ENCODE measurements around the gene PGLYRP1. TPM values are rescaled to one million over a fixed set of nuclear protein-coding genes. Genes with fewer than 3 reads are reported as not detected.

The PGLYRP1 gene
- total and polyA plus RNA-seq, 2 experiments from 2014 or later = not detected

- Histone ChIP-seq H3K4me1 (ENCODE audit: insufficient read depth) (no peaks in the 10 kb centered on the region), H3K27ac (no peak overlapping the region), H3F3A (ENCODE audit: insufficient read depth) (no peaks in the 10 kb centered on the region), H3K27me3 (replicated peaks; ENCODE audit: insufficient read depth) (peaks cover 12% of the 10 kb centered on the region; the same call in 1 of the 2 replicates), H3K9ac (no peak overlapping the region), H4K20me1 (ENCODE audit: insufficient read depth) (no peaks in the 10 kb centered on the region), H3K9me2 (ENCODE audit: insufficient read depth) (no peaks in the 10 kb centered on the region), H2AFZ (peak overlapping the region; percentile 64), H3K9me3 (ENCODE audit: low read depth) (no peaks in the 10 kb centered on the region), H3K36me3 (ENCODE audit: low read depth) (no peaks in the 10 kb centered on the region), H3K4me2 (ENCODE audit: unreplicated experiment) (peak overlapping the region; percentile 95), H3K79me2 (ENCODE audit: insufficient read depth) (no peaks in the 10 kb centered on the region), H3K4me3 (peak overlapping the region; percentile 72)
- TF ChIP-seq EZH2phosphoT487 (IDR thresholded peaks at IDR 0.05; ENCODE audit: insufficient read depth, low read depth) = peak; percentile 77; the same call in 1 of the 2 replicates
- TF ChIP-seq EZH2 (IDR thresholded peaks at IDR 0.05; ENCODE audit: insufficient read depth, poor library complexity, severe bottlenecking) = peak; percentile 98
- DNase-seq = peak; percentile 30
- in situ Hi-C loops (cut with MboI) = no loop called here
- 5 to 10% methylated on average over 29 to 56 of the region's 63 CpGs for WGBS, 2 experiments (ENCODE audit: low coverage in 1 of 2, low lambda C conversion rate in 2 of 2, missing lambda C conversion rate in 2 of 2)
Measured at GRCh38 chr19:46015687-46016425, 7.0 kb downstream of the PGLYRP1 start.

GRCh38 chr19:46014941-46015686 is 7.7 kb downstream of the PGLYRP1 start:
- Histone ChIP-seq H2AFZ (no peak overlapping the region), H3K4me2 (ENCODE audit: unreplicated experiment) (no peak overlapping the region), H3K4me3 (no peak overlapping the region), H3F3A (ENCODE audit: insufficient read depth) (no peaks in the 10 kb centered on the region), H3K9ac (no peak overlapping the region), H3K27me3 (replicated peaks; ENCODE audit: insufficient read depth) (peaks cover 12% of the 10 kb centered on the region; the same call in 1 of the 2 replicates), H3K4me1 (ENCODE audit: insufficient read depth) (no peaks in the 10 kb centered on the region), H4K20me1 (ENCODE audit: insufficient read depth) (no peaks in the 10 kb centered on the region), H3K79me2 (ENCODE audit: insufficient read depth) (no peaks in the 10 kb centered on the region), H3K36me3 (ENCODE audit: low read depth) (no peaks in the 10 kb centered on the region), H3K9me3 (ENCODE audit: low read depth) (no peaks in the 10 kb centered on the region), H3K9me2 (ENCODE audit: insufficient read depth) (no peaks in the 10 kb centered on the region), H3K27ac (no peak overlapping the region)
- no peak for TF ChIP-seq EZH2 (IDR thresholded peaks at IDR 0.05; ENCODE audit: insufficient read depth, poor library complexity, severe bottlenecking)
- no peak for TF ChIP-seq EZH2phosphoT487 (IDR thresholded peaks at IDR 0.05; ENCODE audit: insufficient read depth, low read depth)
- peak; percentile 47 for DNase-seq
- in situ Hi-C loops (cut with MboI) = no loop called here
- WGBS, 2 experiments (ENCODE audit: low coverage in 1 of 2, low lambda C conversion rate in 2 of 2, missing lambda C conversion rate in 2 of 2) = 23 to 26% methylated on average over 61 to 72 of the region's 74 CpGs

DNA sequence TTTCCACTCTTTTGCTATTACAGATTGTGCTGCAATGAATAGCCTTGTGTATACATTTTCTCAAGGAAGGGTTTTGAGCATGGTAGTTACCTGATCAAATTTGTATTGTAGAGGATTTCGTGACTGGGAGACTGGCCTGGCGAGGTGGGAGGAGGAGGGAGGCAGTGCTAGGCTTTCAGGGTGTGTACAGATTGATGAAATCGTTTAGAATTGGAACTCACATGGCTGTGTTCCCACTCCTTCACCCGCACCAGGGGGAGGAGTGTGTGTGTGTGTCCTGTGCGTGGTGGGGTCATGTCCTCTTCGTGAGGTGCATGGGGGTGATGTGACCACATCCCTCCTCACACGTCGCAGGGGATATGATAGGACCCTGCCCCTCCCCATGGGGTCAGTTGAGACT is 8.3 kb downstream of the PGLYRP1 start:
- Histone ChIP-seq H3K9ac (no peak overlapping the region), H2AFZ (no peak overlapping the region), H3K9me2 (ENCODE audit: insufficient read depth) (no peaks in the 10 kb centered on the region), H3K27ac (no peak overlapping the region), H4K20me1 (ENCODE audit: insufficient read depth) (no peaks in the 10 kb centered on the region), H3K4me3 (no peak overlapping the region), H3F3A (ENCODE audit: insufficient read depth) (no peaks in the 10 kb centered on the region), H3K36me3 (ENCODE audit: low read depth) (no peaks in the 10 kb centered on the region), H3K27me3 (replicated peaks; ENCODE audit: insufficient read depth) (peaks cover 12% of the 10 kb centered on the region; the same call in 1 of the 2 replicates), H3K9me3 (ENCODE audit: low read depth) (no peaks in the 10 kb centered on the region), H3K4me1 (ENCODE audit: insufficient read depth) (no peaks in the 10 kb centered on the region), H3K4me2 (ENCODE audit: unreplicated experiment) (no peak overlapping the region), H3K79me2 (ENCODE audit: insufficient read depth) (no peaks in the 10 kb centered on the region)
- in situ Hi-C loops (cut with MboI) = no loop called here
- no peak for DNase-seq
- TF ChIP-seq EZH2 (IDR thresholded peaks at IDR 0.05; ENCODE audit: insufficient read depth, poor library complexity, severe bottlenecking) (no peak), EZH2phosphoT487 (IDR thresholded peaks at IDR 0.05; ENCODE audit: insufficient read depth, low read depth) (no peak)
- WGBS, 2 experiments (ENCODE audit: low coverage in 1 of 2, low lambda C conversion rate in 2 of 2, missing lambda C conversion rate in 2 of 2) = 71 to 73% methylated on average over 8 of the region's 8 CpGs

DNA sequence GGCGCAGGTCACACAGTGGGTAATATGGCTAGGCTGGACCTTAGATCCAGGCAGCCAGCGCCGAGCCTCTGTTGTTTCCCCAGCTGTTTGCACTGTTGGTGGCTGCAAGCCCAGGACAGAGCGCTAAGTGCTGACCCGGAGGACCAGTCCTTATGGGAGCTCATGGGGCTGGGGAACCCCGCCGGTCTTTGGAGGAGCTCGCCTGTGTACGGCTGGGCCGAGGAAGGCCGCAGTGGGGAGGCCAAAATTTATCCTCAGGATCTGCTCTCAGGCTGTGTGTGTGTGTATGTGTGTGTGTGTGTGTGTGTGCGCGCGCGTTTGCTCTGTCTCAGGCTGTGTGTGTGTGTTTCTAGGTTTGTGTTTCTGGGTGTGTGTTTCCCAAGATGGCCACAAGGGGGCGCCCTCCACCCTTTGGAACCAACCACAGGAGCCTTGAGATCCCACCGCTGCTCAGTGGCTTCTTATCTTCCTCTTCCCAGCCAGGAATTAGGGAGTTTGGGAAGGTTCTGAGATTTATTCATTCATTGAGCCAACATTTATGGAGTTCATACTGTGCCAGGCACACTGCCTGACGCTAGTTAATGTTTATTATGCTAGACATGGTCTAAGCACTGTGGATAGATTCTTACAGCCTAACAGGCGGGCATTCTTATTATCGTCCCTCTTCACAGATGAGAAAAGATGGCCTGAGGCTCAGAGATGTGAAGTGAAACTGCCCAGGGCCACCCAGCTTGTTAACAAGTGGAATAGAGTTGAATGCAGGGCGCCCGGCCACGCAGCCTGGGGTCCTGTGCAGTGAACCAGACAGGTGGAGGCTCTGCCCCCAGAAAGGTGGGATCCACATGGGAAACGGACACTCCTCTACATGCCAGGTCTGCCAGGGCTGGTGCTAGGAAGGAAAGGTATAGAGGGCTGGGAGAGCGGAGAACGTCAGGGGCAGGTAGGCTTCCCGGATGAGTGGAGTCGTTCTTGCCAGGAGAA is 13.0 kb downstream of the PGLYRP1 start:
- TF ChIP-seq EZH2phosphoT487 (IDR thresholded peaks at IDR 0.05; ENCODE audit: insufficient read depth, low read depth) (no peak), EZH2 (IDR thresholded peaks at IDR 0.05; ENCODE audit: insufficient read depth, poor library complexity, severe bottlenecking) (no peak)
- Histone ChIP-seq H3F3A (ENCODE audit: insufficient read depth) (no peaks in the 10 kb centered on the region), H2AFZ (no peak overlapping the region), H3K9me3 (ENCODE audit: low read depth) (no peaks in the 10 kb centered on the region), H3K36me3 (ENCODE audit: low read depth) (no peaks in the 10 kb centered on the region), H3K27ac (no peak overlapping the region), H3K79me2 (ENCODE audit: insufficient read depth) (no peaks in the 10 kb centered on the region), H3K27me3 (replicated peaks; ENCODE audit: insufficient read depth) (no peaks in the 10 kb centered on the region), H4K20me1 (ENCODE audit: insufficient read depth) (no peaks in the 10 kb centered on the region), H3K4me1 (ENCODE audit: insufficient read depth) (no peaks in the 10 kb centered on the region), H3K9ac (no peak overlapping the region), H3K4me2 (ENCODE audit: unreplicated experiment) (no peak overlapping the region), H3K4me3 (no peak overlapping the region), H3K9me2 (ENCODE audit: insufficient read depth) (no peaks in the 10 kb centered on the region)
- DNase-seq = peak; percentile 65
- in situ Hi-C loops (cut with MboI) = no loop called here
- 59 to 61% methylated on average over 26 to 28 of the region's 28 CpGs for WGBS, 2 experiments (ENCODE audit: low coverage in 1 of 2, low lambda C conversion rate in 2 of 2, missing lambda C conversion rate in 2 of 2)

Measured in GM23248 (cell line).